Measurements from ENCODE around the gene NPIPB13.
"Not testable (repeated sequence)": the region's sequence is repeated elsewhere in the genome, so short reads cannot be mapped to it uniquely, and the experiment has no call there.

Gene NPIPB13

GRCh38 chr16:30248379-30248778, at the start of gene NPIPB13:
Gene NPIPB13 (minus strand): TSS chr16:30248479. CDS start chr16:30245573, 2,906 bp downstream.
- not testable (repeated sequence) for DNase-seq

- DNase-seq, result not testable (repeated sequence)
Observed at GRCh38 chr16:30282357-30282756, 34.1 kb upstream of the NPIPB13 start.

GRCh38 chr16:30278523-30278922, 30.2 kb upstream of the NPIPB13 start:
- not testable (repeated sequence) for DNase-seq

GRCh38 chr16:30217082-30217481, 31.2 kb downstream of the NPIPB13 start:
- not testable (repeated sequence) for DNase-seq

GRCh38 chr16:30211414-30211813, 36.9 kb downstream of the NPIPB13 start:
- DNase-seq, result not testable (repeated sequence)

- DNase-seq, result not testable (repeated sequence)
Observed at GRCh38 chr16:30209032-30209431, 39.2 kb downstream of the NPIPB13 start.

- not testable (repeated sequence) for DNase-seq
Observed at GRCh38 chr16:30207063-30207704, 41.1 kb downstream of the NPIPB13 start.

- DNase-seq, result not testable (repeated sequence)
Observed at GRCh38 chr16:30206252-30206651, 42.0 kb downstream of the NPIPB13 start.

- not testable (repeated sequence) for DNase-seq
Observed at GRCh38 chr16:30205541-30206236, 42.6 kb downstream of the NPIPB13 start.

- DNase-seq, result not testable (repeated sequence)
Observed at GRCh38 chr16:30199608-30200343, 48.5 kb downstream of the NPIPB13 start.

- DNase-seq, result not testable (repeated sequence)
Observed at GRCh38 chr16:30199049-30199448, 49.2 kb downstream of the NPIPB13 start, which contains the start of gene SULT1A3. Gene SULT1A3 (plus strand): TSS chr16:30199255. CDS start chr16:30200729, 1,474 bp downstream.
